Adipose tissue (tissue), 3 donors: ENCODE results near the gene MAP3K5. TPM values are rescaled to one million over a fixed set of nuclear protein-coding genes. Genes with fewer than 3 reads are reported as not detected.

ENCODE experiments used
- H3K27ac ChIP-seq: one replicate; pipeline ENCODE4 v1.5.1; 2013; ENCODE audit warnings: low read depth, low read length
- WGBS, 3 donors: extraction: QIAGEN DNeasy Blood & Tissue Kit; methylation state at CpG; one replicate each; pipeline ENCODE4 v1.1.7; 2013; 5-methylcytosine and 5-hydroxymethylcytosine counted together
- polyA plus RNA-seq, 3 donors: library from polyadenylated mRNA; stranded (reverse); fragments of 200-250 nt; gene quantifications; one replicate each; pipeline ENCODE4 v1.2.3, GENCODE V29; 2013
- donor health status: healthy with polysubstance abuse.
- donor health status: Bipolar disorder and iron deficiency.
- donor health status: healthy.

MAP3K5 gene
- polyA plus RNA-seq, 3 donors, result 12.3 to 22.4 (median 18.8) TPM

GRCh38 chr6:136525586-136526195 lies 266.6 kb downstream of the MAP3K5 start:
- no peak overlapping the region for H3K27ac ChIP-seq
- 32 to 66% (median 44%) methylated on average over 8 of the region's 8 CpGs for WGBS, 3 donors

GRCh38 chr6:136524936-136525413 lies 267.3 kb downstream of the MAP3K5 start:
- WGBS, 3 donors, result 38 to 57% (median 44%) methylated on average over 2 of the region's 2 CpGs
- H3K27ac ChIP-seq, result no peak overlapping the region

- H3K27ac ChIP-seq, result no peak overlapping the region
- WGBS, 3 donors, result 17 to 52% (median 46%) methylated on average over 2 of the region's 2 CpGs
Measured at GRCh38 chr6:136524339-136524935, 267.8 kb downstream of the MAP3K5 start.

GRCh38 chr6:136523196-136523595 lies 269.1 kb downstream of the MAP3K5 start:
- 89 to 97% (median 92%) methylated on average over 4 of the region's 4 CpGs for WGBS, 3 donors

GRCh38 chr6:136522636-136523035 lies 269.6 kb downstream of the MAP3K5 start:
- no peak overlapping the region for H3K27ac ChIP-seq
- WGBS, 3 donors, result 90 to 98% (median 97%) methylated on average over 3 of the region's 3 CpGs

More at GRCh38 chr6:136523196-136523595, 269.1 kb downstream of the MAP3K5 start:
- no peak overlapping the region for H3K27ac ChIP-seq

GRCh38 chr6:136521911-136522310 lies 270.4 kb downstream of the MAP3K5 start:
- 83 to 88% (median 86%) methylated on average over 4 of the region's 4 CpGs for WGBS, 3 donors
- H3K27ac ChIP-seq, result no peak overlapping the region

- WGBS, 3 donors, result 76 to 84% (median 77%) methylated on average over 2 of the region's 2 CpGs
- no peak overlapping the region for H3K27ac ChIP-seq
Measured at GRCh38 chr6:136521427-136521826, 270.9 kb downstream of the MAP3K5 start.

- H3K27ac ChIP-seq, result no peak overlapping the region
- WGBS, 3 donors, result 90 to 98% (median 90%) methylated on average over 3 of the region's 3 CpGs
Measured at GRCh38 chr6:136520517-136520916, 271.8 kb downstream of the MAP3K5 start.

GRCh38 chr6:136517582-136517981 lies 274.7 kb downstream of the MAP3K5 start:
- no peak overlapping the region for H3K27ac ChIP-seq
- 75 to 85% (median 79%) methylated on average over 3 of the region's 3 CpGs for WGBS, 3 donors

- H3K27ac ChIP-seq, result no peak overlapping the region
Measured at GRCh38 chr6:136517002-136517401, 275.3 kb downstream of the MAP3K5 start.

GRCh38 chr6:136514591-136514990 lies 277.7 kb downstream of the MAP3K5 start:
- no peak overlapping the region for H3K27ac ChIP-seq
- WGBS, 3 donors, result 87 to 94% (median 92%) methylated on average over 4 of the region's 4 CpGs

GRCh38 chr6:136511926-136512325 lies 280.4 kb downstream of the MAP3K5 start:
- H3K27ac ChIP-seq, result no peak overlapping the region
- WGBS, 3 donors, result 34 to 66% (median 63%) methylated on average over 3 of the region's 3 CpGs

- no peak overlapping the region for H3K27ac ChIP-seq
Measured at GRCh38 chr6:136511397-136511796, 280.9 kb downstream of the MAP3K5 start.

GRCh38 chr6:136510782-136511181 lies 281.5 kb downstream of the MAP3K5 start:
- WGBS, 3 donors, result 76 to 85% (median 81%) methylated on average over 4 of the region's 4 CpGs
- no peak overlapping the region for H3K27ac ChIP-seq

More at GRCh38 chr6:136511397-136511796, 280.9 kb downstream of the MAP3K5 start:
- 56 to 66% (median 61%) methylated on average over 1 of the region's 1 CpG for WGBS, 3 donors

GRCh38 chr6:136510299-136510698 lies 282.0 kb downstream of the MAP3K5 start:
- H3K27ac ChIP-seq, result no peak overlapping the region
- WGBS, 3 donors, result 89 to 94% (median 93%) methylated on average over 5 of the region's 5 CpGs

- WGBS, 3 donors, result 84 to 86% (median 85%) methylated on average over 1 of the region's 1 CpG
- no peak overlapping the region for H3K27ac ChIP-seq
Measured at GRCh38 chr6:136508725-136509392, 283.4 kb downstream of the MAP3K5 start.
